Activated CD8-positive, alpha-beta memory T cell treated with anti-CD3 and anti-CD28 coated beads, Interleukin-2, amount 50 U/mL, for 1 hour (primary cell): ENCODE measurements around the gene DACT3.

Source experiments
- DNase-seq: peaks from one replicate; pipeline ENCODE4 v3.0.0-alpha.2; 2020; ENCODE audit errors: extremely low read depth

DACT3 gene

GRCh38 chr19:46598372-46598917 lies 62.5 kb downstream of the DACT3 start:
- DNase-seq, result no peak
